Tibial nerve (tissue), 4 donors: Measurements from ENCODE around the gene MAB21L2.

Experiments used
- CTCF ChIP-seq, 5 experiments: fragments of 200-600 bp in 3 of 5; fragments of 450-650 bp in 2 of 5; sonication (generic) in 3 of 5; IDR thresholded peaks; one replicate each; pipeline ENCODE4 v1.5.1; 2016 to 2019; ENCODE audit warnings: antibody characterized with exemption in 5 of 5, mild to moderate bottlenecking in 3 of 5, moderate library complexity in 2 of 5
- EP300 ChIP-seq, 2 donors: sonication (generic); formaldehyde crosslinking; IDR thresholded peaks; one replicate each; pipeline ENCODE4 v1.6.1; 2017; ENCODE audit warnings: antibody characterized with exemption in 2 of 2, mild to moderate bottlenecking in 1 of 2

GRCh38 chr4:150572704-150573504 lies 9.0 kb upstream of the MAB21L2 start:
- TF ChIP-seq EP300 (IDR thresholded peaks at IDR 0.05) (no peak), CTCF (IDR thresholded peaks at IDR 0.05) (no peak)
